ENCODE results near the gene ADPRH. TPM values are rescaled to one million over a fixed set of nuclear protein-coding genes. Genes with fewer than 3 reads are reported as not detected.

ADPRH gene
- total RNA-seq, 1 donor from 2014 or later, result 0.77 TPM

DNA sequence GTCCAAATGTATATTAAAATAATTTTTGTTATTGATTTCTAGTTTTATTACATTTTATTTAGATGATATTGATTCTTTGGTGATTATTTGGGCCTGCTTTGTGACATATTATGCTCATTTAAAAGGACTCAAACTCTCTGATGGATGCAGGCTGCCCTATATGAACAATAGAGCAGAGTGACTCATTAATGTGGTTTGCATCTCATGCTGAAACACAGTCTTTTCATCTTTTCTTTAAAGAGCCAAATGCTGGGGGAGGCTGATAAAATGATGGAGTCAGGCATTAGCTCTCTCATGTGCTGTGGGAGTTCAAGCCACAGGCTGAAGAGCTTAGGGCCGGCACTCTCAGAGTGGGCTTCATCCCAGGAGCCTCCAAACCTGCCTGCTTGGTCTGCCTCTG lies 25.6 kb downstream of the ADPRH start:
- Histone ChIP-seq H3K4me3 (no peak overlapping the region), H3F3A (ENCODE audit: low read depth) (no peaks in the 10 kb centered on the region), H3K27me3 (no peaks in the 10 kb centered on the region), H2AFZ (replicated peaks) (no peak overlapping the region), H3K4me2 (no peak overlapping the region), H4K20me1 (ENCODE audit: low read depth) (no peaks in the 10 kb centered on the region), H3K9ac (no peak overlapping the region), H3K27ac (no peak overlapping the region), H3K79me2 (ENCODE audit: low read depth) (no peaks in the 10 kb centered on the region), H3K4me1 (peaks cover 4% of the 10 kb centered on the region), H3K9me3 (ENCODE audit: low read depth) (no peaks in the 10 kb centered on the region), H3K36me3 (no peaks in the 10 kb centered on the region)
- H3K4me3 Mint-ChIP-seq, result no peak overlapping the region
- H3K4me1 Mint-ChIP-seq, result peaks cover 14% of the 10 kb centered on the region
- H3K9me3 Mint-ChIP-seq, result no peaks in the 10 kb centered on the region
- peaks cover 5% of the 10 kb centered on the region for H3K27me3 Mint-ChIP-seq (ENCODE audit: insufficient read depth, low read depth)
- H3K36me3 Mint-ChIP-seq, result no peaks in the 10 kb centered on the region
- DNase-seq (ENCODE audit: low spot score), result no peak
- H3K27ac Mint-ChIP-seq, result no peak overlapping the region
- TF ChIP-seq EZH2 (IDR thresholded peaks at IDR 0.05) (no peak), EZH2phosphoT487 (IDR thresholded peaks at IDR 0.05) (no peak), CTCF (IDR thresholded peaks at IDR 0.05) (no peak)

DNA sequence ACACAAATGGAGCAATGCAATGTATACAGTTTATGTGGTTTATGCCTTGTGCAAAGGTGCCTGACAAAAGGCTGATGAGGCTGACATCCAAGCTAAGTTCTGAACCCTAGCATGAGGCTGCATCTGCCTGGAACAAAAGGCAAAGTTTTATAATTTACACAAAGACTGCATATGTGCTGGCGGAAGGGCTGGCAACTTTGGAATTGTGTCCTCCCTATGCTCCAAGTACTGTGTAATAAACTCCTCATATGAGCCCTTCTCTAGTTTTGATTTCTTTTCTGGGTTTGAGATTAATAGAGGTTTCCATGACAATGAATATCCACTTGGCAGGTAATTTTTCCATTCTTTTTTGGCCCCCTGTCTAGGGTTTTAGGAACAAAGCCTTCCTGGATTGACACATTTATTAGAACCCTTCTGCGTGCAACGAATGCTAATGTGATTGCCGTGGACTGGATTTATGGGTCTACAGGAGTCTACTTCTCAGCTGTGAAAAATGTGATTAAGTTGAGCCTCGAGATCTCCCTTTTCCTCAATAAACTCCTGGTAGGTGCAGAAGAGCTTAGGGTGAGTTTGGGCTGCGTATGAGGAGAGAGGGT lies 29.2 kb downstream of the ADPRH start:
- H3K4me3 Mint-ChIP-seq, result no peak overlapping the region
- peaks cover 4% of the 10 kb centered on the region for H3K9me3 Mint-ChIP-seq
- Histone ChIP-seq H2AFZ (replicated peaks) (no peak overlapping the region), H4K20me1 (ENCODE audit: low read depth) (no peaks in the 10 kb centered on the region), H3K27me3 (no peaks in the 10 kb centered on the region), H3K27ac (no peak overlapping the region), H3K4me3 (no peak overlapping the region), H3K9ac (no peak overlapping the region), H3K9me3 (ENCODE audit: low read depth) (no peaks in the 10 kb centered on the region), H3F3A (ENCODE audit: low read depth) (no peaks in the 10 kb centered on the region), H3K79me2 (ENCODE audit: low read depth) (no peaks in the 10 kb centered on the region), H3K4me1 (no peaks in the 10 kb centered on the region), H3K36me3 (no peaks in the 10 kb centered on the region), H3K4me2 (no peak overlapping the region)
- peaks cover 2% of the 10 kb centered on the region for H3K27me3 Mint-ChIP-seq (ENCODE audit: insufficient read depth, low read depth)
- TF ChIP-seq CTCF (IDR thresholded peaks at IDR 0.05), result no peak
- no peak for TF ChIP-seq EZH2phosphoT487 (IDR thresholded peaks at IDR 0.05)
- no peak for TF ChIP-seq EZH2 (IDR thresholded peaks at IDR 0.05)
- no peak overlapping the region for H3K27ac Mint-ChIP-seq
- no peak for DNase-seq (ENCODE audit: low spot score)
- no peaks in the 10 kb centered on the region for H3K36me3 Mint-ChIP-seq
- H3K4me1 Mint-ChIP-seq, result peaks cover 14% of the 10 kb centered on the region

- Mint-ChIP-seq H3K36me3 (no peaks in the 10 kb centered on the region), H3K9me3 (peaks cover 4% of the 10 kb centered on the region), H3K27me3 (ENCODE audit: insufficient read depth, low read depth) (peaks cover 2% of the 10 kb centered on the region), H3K4me1 (peaks cover 14% of the 10 kb centered on the region), H3K27ac (no peak overlapping the region), H3K4me3 (peak overlapping the region; percentile 16)
- Histone ChIP-seq H3K36me3 (no peaks in the 10 kb centered on the region), H3K4me3 (no peak overlapping the region), H3K4me1 (no peaks in the 10 kb centered on the region), H3K9me3 (ENCODE audit: low read depth) (no peaks in the 10 kb centered on the region), H3F3A (ENCODE audit: low read depth) (no peaks in the 10 kb centered on the region), H3K79me2 (ENCODE audit: low read depth) (no peaks in the 10 kb centered on the region), H3K27me3 (no peaks in the 10 kb centered on the region), H2AFZ (replicated peaks) (peak overlapping the region; percentile 18), H3K9ac (no peak overlapping the region), H3K4me2 (no peak overlapping the region), H4K20me1 (ENCODE audit: low read depth) (no peaks in the 10 kb centered on the region), H3K27ac (no peak overlapping the region)
- TF ChIP-seq EZH2phosphoT487 (IDR thresholded peaks at IDR 0.05) (no peak), CTCF (IDR thresholded peaks at IDR 0.05) (no peak), EZH2 (IDR thresholded peaks at IDR 0.05) (no peak)
- DNase-seq (ENCODE audit: low spot score), result no peak
Measured at GRCh38 chr3:119609301-119609700, 30.0 kb downstream of the ADPRH start.

Measured in neural progenitor cell (in vitro differentiated cells).